Measurements from ENCODE around the gene CD70.

GRCh38 chr19:6568010-6568526 is 22.9 kb downstream of the CD70 start:
- TF ChIP-seq CTCF (IDR thresholded peaks at IDR 0.05) (no peak), EP300 (IDR thresholded peaks at IDR 0.05) (no peak), POLR2A (IDR thresholded peaks at IDR 0.05) (no peak)

All from stomach (tissue), 4 donors.